A673 (cell line): ENCODE data around the gene RHOG. TPM values are rescaled to one million over a fixed set of nuclear protein-coding genes. Genes with fewer than 3 reads are reported as not detected.

Experiments used
- BruUV-seq: library from RNA; stranded (reverse); fragments of 400-500 nt; replicated peaks from 2 replicates; lab custom pipeline; 2021; lab: Mats Ljungman, UMichigan
- CTCF ChIA-PET: fragments of 300-600 bp; sonication (Branson Sonifier 250); formaldehyde crosslinking; loops from one replicate; lab custom pipeline; 2022; ENCODE audit warnings: antibody characterized with exemption; lab: Charles Lee
- POLR2A ChIA-PET: fragments of 300-600 bp; sonication (Branson Sonifier 250); formaldehyde crosslinking; loops from one replicate; lab custom pipeline; 2022; ENCODE audit warnings: antibody characterized with exemption; ENCODE audit not compliant: low non-redundant PET; lab: Charles Lee
- DNase-seq: peaks from one replicate; pipeline ENCODE4 v3.0.0-alpha.2; 2015; ENCODE audit warnings: low spot score
- H3K27ac ChIP-seq: fragments of 200-600 bp; sonication (generic); 2 replicates; pipeline ENCODE4 v1.5.1; 2016; ENCODE audit warnings: mixed run types, low read depth, mild to moderate bottlenecking, mixed read lengths, antibody characterized with exemption, low read length; ENCODE audit not compliant: poor library complexity, severe bottlenecking
- H3K27me3 ChIP-seq: fragments of 200-600 bp; sonication (generic); replicated peaks from 2 replicates; pipeline ENCODE4 v1.6.1; 2017; ENCODE audit warnings: mixed run types, low read depth, mild to moderate bottlenecking, mixed read lengths, antibody characterized with exemption, low read length; ENCODE audit not compliant: insufficient read depth, poor library complexity
- H3K36me3 ChIP-seq: fragments of 200-600 bp; sonication (generic); 2 replicates; pipeline ENCODE4 v1.6.1; 2016; ENCODE audit warnings: mixed run types, mild to moderate bottlenecking, mixed read lengths, antibody characterized with exemption, low read length; ENCODE audit not compliant: insufficient read depth, poor library complexity, severe bottlenecking
- H3K4me1 ChIP-seq: fragments of 200-600 bp; sonication (generic); 2 replicates; pipeline ENCODE4 v1.6.1; 2017; ENCODE audit warnings: mixed run types, mild to moderate bottlenecking, mixed read lengths, antibody characterized with exemption, low read length; ENCODE audit not compliant: insufficient read depth, poor library complexity, severe bottlenecking
- H3K4me3 ChIP-seq: fragments of 200-600 bp; sonication (generic); 2 replicates; pipeline ENCODE4 v1.5.1; 2016; ENCODE audit warnings: low read depth, mixed run types, mild to moderate bottlenecking, mixed read lengths, low read length; ENCODE audit not compliant: poor library complexity, severe bottlenecking
- H3K9me3 ChIP-seq: fragments of 200-600 bp; sonication (generic); 2 replicates; pipeline ENCODE4 v1.6.1; 2016; ENCODE audit warnings: mixed run types, low read depth, mild to moderate bottlenecking, mixed read lengths, antibody characterized with exemption, low read length; ENCODE audit not compliant: poor library complexity, severe bottlenecking
- CTCF ChIP-seq: fragments of 300-800, 200-600 bp; sonication (generic); conservative IDR thresholded peaks from 2 replicates; pipeline ENCODE4 v1.5.1; 2017; ENCODE audit warnings: low read depth, mild to moderate bottlenecking, antibody characterized with exemption, low read length, moderate library complexity, mixed read lengths
- EZH2 ChIP-seq: fragments of 200-600 bp; sonication (generic); IDR thresholded peaks from 2 replicates; pipeline ENCODE4 v1.6.1; 2017; ENCODE audit warnings: borderline replicate concordance, low read depth, mild to moderate bottlenecking, mixed read lengths, antibody characterized with exemption, low read length; ENCODE audit not compliant: poor library complexity, severe bottlenecking
- intact Hi-C: fragments of 100-400 bp; cut with micrococcal nuclease; formaldehyde crosslinking; loops from one replicate; pipeline ENCODE4 v1.10.0; 2022; ENCODE audit not compliant: unreplicated experiment
- total RNA-seq: library from RNA; stranded (reverse); gene quantifications from 2 replicates; pipeline ENCODE4 v1.2.3, GENCODE V29; 2021

RHOG gene
- total RNA-seq, 1 experiment from 2014 or later, result 33.9 TPM

- Histone ChIP-seq H3K27me3 (no peaks in the 10 kb centered on the region), H3K36me3 (peaks cover 7% of the 10 kb centered on the region), H3K27ac (no peak overlapping the region), H3K4me1 (peaks cover 5% of the 10 kb centered on the region), H3K9me3 (no peaks in the 10 kb centered on the region), H3K4me3 (no peak overlapping the region)
- CTCF ChIA-PET, result no interaction called here
- intact Hi-C loops, result no loop called here
- no TSS peak for BruUV-seq
- no peak for DNase-seq
- POLR2A ChIA-PET, result no interaction called here
- TF ChIP-seq EZH2 (no peak), CTCF (no peak)
Measured at GRCh38 chr11:3799143-3799542, 41.6 kb downstream of the RHOG start.

GRCh38 chr11:3797329-3798090 is 43.2 kb downstream of the RHOG start, which contains the start of gene NUP98:
Gene NUP98 (minus strand): TSS chr11:3797554. CDS start chr11:3782117, 15,437 bp downstream.
- peak within 1 kb of the TSS; percentile 97 for H3K4me3 ChIP-seq
- DNase-seq, result peak; percentile 99
- intact Hi-C loops, result no loop called here
- no peaks in the 10 kb centered on the region for H3K27me3 ChIP-seq
- TF ChIP-seq CTCF (no peak), EZH2 (no peak)
- peaks cover 5% of the 10 kb centered on the region for H3K4me1 ChIP-seq
- H3K27ac ChIP-seq, result peak within 1 kb of the TSS; percentile 97
- no peaks in the 10 kb centered on the region for H3K9me3 ChIP-seq
- no TSS peak for BruUV-seq
- ChIA-PET POLR2A (interaction anchor here (0.6 kb wide), 1 partner anchor 15 kb away, joined by 4 read pairs; no protein-coding TSS in a partner anchor), CTCF (interaction anchor here (0.6 to 1.4 kb wide), 3 partner anchors 10 to 256 kb away, joined by 3 to 5 read pairs (median 3); no protein-coding TSS in a partner anchor)
- H3K36me3 ChIP-seq, result peaks cover 19% of the 10 kb centered on the region

GRCh38 chr11:3796801-3797328 is 43.9 kb downstream of the RHOG start:
- Histone ChIP-seq H3K36me3 (peaks cover 21% of the 10 kb centered on the region), H3K27ac (peak overlapping the region; percentile 97), H3K4me1 (peaks cover 5% of the 10 kb centered on the region), H3K4me3 (peak overlapping the region; percentile 97), H3K9me3 (no peaks in the 10 kb centered on the region), H3K27me3 (no peaks in the 10 kb centered on the region)
- POLR2A ChIA-PET, result no interaction called here
- intact Hi-C loops, result no loop called here
- BruUV-seq, result no TSS peak
- no peak for DNase-seq
- CTCF ChIA-PET, result no interaction called here
- TF ChIP-seq CTCF (no peak), EZH2 (no peak)
